Astrocyte of the cerebellum (primary cell): ENCODE measurements around the gene PRDM7.
A peak's percentile ranks its signal among the peaks of the same experiment; 100 is the strongest.
"Not testable (repeated sequence)": the region's sequence is repeated elsewhere in the genome, so short reads cannot be mapped to it uniquely, and the experiment has no call there.

Experiments used
- DNase-seq: peaks from one replicate; pipeline ENCODE4 v3.0.0-alpha.2; 2011; ENCODE audit warnings: low read depth
- H3K4me3 ChIP-seq: 2 replicates; pipeline ENCODE4 v1.5.1; 2011; ENCODE audit warnings: mild to moderate bottlenecking, low read depth, low read length, moderate library complexity
- CTCF ChIP-seq: IDR thresholded peaks from 2 replicates; pipeline ENCODE4 v1.5.1; 2012; ENCODE audit warnings: low read length, low read depth, moderate library complexity, mild to moderate bottlenecking; ENCODE audit errors: missing control alignments
- in situ Hi-C: cut with HindIII; loops from 2 replicates; pipeline ENCODE4 v1.10.0; 2017; ENCODE audit warnings: low sequenced_read_pairs

Gene PRDM7

GRCh38 chr16:90077240-90077756, at the start of gene PRDM7:
Gene PRDM7 (minus strand): TSS chr16:90077331. CDS start chr16:90075910, 1,421 bp downstream.
- peak within 1 kb of the TSS; percentile 24 for H3K4me3 ChIP-seq
- in situ Hi-C loops = no loop called here

GRCh38 chr16:90121846-90122245, 44.7 kb upstream of the PRDM7 start:
- H3K4me3 ChIP-seq, DNase-seq, in situ Hi-C loops: not testable (repeated sequence)

More at GRCh38 chr16:90077240-90077756, at the start of gene PRDM7:
- peak; percentile 40 for DNase-seq
- TF ChIP-seq CTCF = no peak

- DNase-seq, H3K4me3 ChIP-seq, in situ Hi-C loops: not testable (repeated sequence)
Measured at GRCh38 chr16:90107617-90108016, 30.5 kb upstream of the PRDM7 start.

GRCh38 chr16:90107060-90107459, 29.9 kb upstream of the PRDM7 start:
- in situ Hi-C loops, DNase-seq: not testable (repeated sequence)

GRCh38 chr16:90106271-90106670, 29.1 kb upstream of the PRDM7 start:
- in situ Hi-C loops, DNase-seq, H3K4me3 ChIP-seq: not testable (repeated sequence)

More at GRCh38 chr16:90107060-90107459, 29.9 kb upstream of the PRDM7 start:
- H3K4me3 ChIP-seq = not testable (repeated sequence)

GRCh38 chr16:90104725-90105124, 27.6 kb upstream of the PRDM7 start:
- DNase-seq, in situ Hi-C loops, H3K4me3 ChIP-seq: not testable (repeated sequence)

- DNase-seq, in situ Hi-C loops, H3K4me3 ChIP-seq: not testable (repeated sequence)
Measured at GRCh38 chr16:90102086-90102884, 25.2 kb upstream of the PRDM7 start.

- DNase-seq, H3K4me3 ChIP-seq, in situ Hi-C loops: not testable (repeated sequence)
Measured at GRCh38 chr16:90101332-90101731, 24.2 kb upstream of the PRDM7 start.

GRCh38 chr16:90100790-90101189, 23.7 kb upstream of the PRDM7 start:
- H3K4me3 ChIP-seq, in situ Hi-C loops, DNase-seq: not testable (repeated sequence)

GRCh38 chr16:90100229-90100628, 23.1 kb upstream of the PRDM7 start:
- in situ Hi-C loops, DNase-seq: not testable (repeated sequence)

GRCh38 chr16:90098936-90099335, 21.8 kb upstream of the PRDM7 start:
- H3K4me3 ChIP-seq, in situ Hi-C loops, DNase-seq: not testable (repeated sequence)

More at GRCh38 chr16:90100229-90100628, 23.1 kb upstream of the PRDM7 start:
- not testable (repeated sequence) for H3K4me3 ChIP-seq

GRCh38 chr16:90097010-90097684, 20.0 kb upstream of the PRDM7 start:
- DNase-seq, in situ Hi-C loops, H3K4me3 ChIP-seq: not testable (repeated sequence)

GRCh38 chr16:90094791-90095190, 17.7 kb upstream of the PRDM7 start:
- H3K4me3 ChIP-seq, DNase-seq: not testable (repeated sequence)

GRCh38 chr16:90094296-90094695, 17.2 kb upstream of the PRDM7 start:
- H3K4me3 ChIP-seq, DNase-seq, in situ Hi-C loops: not testable (repeated sequence)

More at GRCh38 chr16:90094791-90095190, 17.7 kb upstream of the PRDM7 start:
- in situ Hi-C loops = not testable (repeated sequence)

- in situ Hi-C loops, DNase-seq, H3K4me3 ChIP-seq: not testable (repeated sequence)
Measured at GRCh38 chr16:90093799-90094198, 16.7 kb upstream of the PRDM7 start.

- H3K4me3 ChIP-seq, DNase-seq, in situ Hi-C loops: not testable (repeated sequence)
Measured at GRCh38 chr16:90092781-90093180, 15.7 kb upstream of the PRDM7 start.
